Trophoblast cell (in vitro differentiated cells and primary cell): ENCODE measurements around the gene TOMM7.

Experiments
- DNase-seq, 2 donors: peaks; one replicate each; pipeline ENCODE4 v3.0.0-alpha.2; 2016
- H2AFZ ChIP-seq: 2 replicates; pipeline ENCODE4 v1.6.1; 2013; ENCODE audit warnings: low read length, moderate library complexity, mild to moderate bottlenecking; ENCODE audit not compliant: insufficient read depth, poor library complexity
- H2AK5ac ChIP-seq: 2 replicates; pipeline ENCODE4 v1.6.1; 2013; ENCODE audit warnings: mild to moderate bottlenecking, low read length
- H2BK120ac ChIP-seq: 2 replicates; pipeline ENCODE4 v1.6.1; 2013; ENCODE audit warnings: low read length, mild to moderate bottlenecking, moderate library complexity; ENCODE audit not compliant: insufficient read depth, poor library complexity
- H2BK12ac ChIP-seq: 2 replicates; pipeline ENCODE4 v1.6.1; 2013; ENCODE audit warnings: mild to moderate bottlenecking, low read length, moderate library complexity
- H2BK5ac ChIP-seq: 2 replicates; pipeline ENCODE4 v1.6.1; 2013; ENCODE audit warnings: low read length, low read depth, moderate library complexity, mild to moderate bottlenecking; ENCODE audit not compliant: poor library complexity
- H3K14ac ChIP-seq: 2 replicates; pipeline ENCODE4 v1.6.1; 2013; ENCODE audit warnings: mild to moderate bottlenecking, low read length
- H3K18ac ChIP-seq: 2 replicates; pipeline ENCODE4 v1.6.1; 2013; ENCODE audit warnings: mild to moderate bottlenecking, low read length
- H3K23ac ChIP-seq: 2 replicates; pipeline ENCODE4 v1.6.1; 2013; ENCODE audit warnings: low read length
- H3K27ac ChIP-seq: 2 replicates; pipeline ENCODE4 v1.5.1; 2013; ENCODE audit warnings: low read depth, mild to moderate bottlenecking, inconsistent platforms, low read length, moderate library complexity
- H3K27me3 ChIP-seq: 2 replicates; pipeline ENCODE4 v1.6.1; 2013; ENCODE audit warnings: inconsistent platforms, mild to moderate bottlenecking, low read length, moderate library complexity; ENCODE audit not compliant: insufficient read depth
- H3K36me3 ChIP-seq, 2 experiments: 1 replicate in 1 of 2; 2 replicates in 1 of 2; pipeline ENCODE4 v1.6.1; 2013; ENCODE audit warnings: low read length in 2 of 2, mild to moderate bottlenecking in 2 of 2, moderate library complexity in 1 of 2; ENCODE audit not compliant: insufficient read depth in 2 of 2, control insufficient read depth in 1 of 2
- H3K4ac ChIP-seq: 2 replicates; pipeline ENCODE4 v1.6.1; 2013; ENCODE audit warnings: low read depth, mild to moderate bottlenecking, low read length, moderate library complexity
- H3K4me1 ChIP-seq, 2 experiments: 1 replicate in 1 of 2; 2 replicates in 1 of 2; pipeline ENCODE4 v1.6.1; 2013; ENCODE audit warnings: low read length in 2 of 2, mild to moderate bottlenecking in 2 of 2, moderate library complexity in 1 of 2; ENCODE audit not compliant: insufficient read depth in 2 of 2, control insufficient read depth in 1 of 2
- H3K4me2 ChIP-seq: 2 replicates; pipeline ENCODE4 v1.6.1; 2013; ENCODE audit warnings: inconsistent platforms, mild to moderate bottlenecking, low read length, moderate library complexity
- H3K4me3 ChIP-seq: 2 replicates; pipeline ENCODE4 v1.5.1; 2013; ENCODE audit warnings: mild to moderate bottlenecking, low read depth, low read length, inconsistent platforms
- H3K79me1 ChIP-seq: one replicate; pipeline ENCODE4 v1.6.1; 2013; ENCODE audit warnings: low read length
- H3K79me2 ChIP-seq: 2 replicates; pipeline ENCODE4 v1.6.1; 2013; ENCODE audit warnings: low read length, mild to moderate bottlenecking; ENCODE audit not compliant: control insufficient read depth, insufficient read depth, poor library complexity
- H3K9ac ChIP-seq: 2 replicates; pipeline ENCODE4 v1.6.1; 2013; ENCODE audit warnings: mild to moderate bottlenecking, low read length
- H3K9me3 ChIP-seq: 2 replicates; pipeline ENCODE4 v1.6.1; 2013; ENCODE audit warnings: low read depth, mild to moderate bottlenecking, control low read depth, inconsistent platforms, low read length; ENCODE audit not compliant: insufficient read depth
- H4K12ac ChIP-seq: 2 replicates; pipeline ENCODE4 v1.6.1; 2013; ENCODE audit warnings: low read depth, mild to moderate bottlenecking, low read length, moderate library complexity
- H4K8ac ChIP-seq: 2 replicates; pipeline ENCODE4 v1.6.1; 2013; ENCODE audit warnings: low read depth, mild to moderate bottlenecking, low read length, moderate library complexity
- H4K91ac ChIP-seq: one replicate; pipeline ENCODE4 v1.6.1; 2013; ENCODE audit warnings: low read depth, mild to moderate bottlenecking, low read length, moderate library complexity
- WGBS: extraction: QIAGEN DNeasy Blood & Tissue Kit; methylation state at CpG from one replicate; pipeline ENCODE4 v1.1.7; 2013; ENCODE audit warnings: missing lambda C conversion rate; ENCODE audit not compliant: insufficient read length, insufficient coverage; ENCODE audit errors: extremely low coverage; 5-methylcytosine and 5-hydroxymethylcytosine counted together

TOMM7 gene

GRCh38 chr7:22849172-22849571 lies 26.5 kb upstream of the TOMM7 start:
- Histone ChIP-seq H3K23ac (no peak overlapping the region), H3K4me1 (peaks cover 2 to 14% of the 10 kb centered on the region in 2 experiments), H3K4ac (no peak overlapping the region), H3K27me3 (no peaks in the 10 kb centered on the region), H3K4me2 (no peak overlapping the region), H3K36me3 (no peaks in the 10 kb centered on the region), H3K4me3 (no peak overlapping the region), H4K8ac (no peak overlapping the region), H2AK5ac (no peak overlapping the region), H3K79me1 (peaks cover 2% of the 10 kb centered on the region), H2BK12ac (no peak overlapping the region), H3K27ac (no peak overlapping the region), H3K79me2 (peaks cover 2% of the 10 kb centered on the region), H3K14ac (no peak overlapping the region), H3K18ac (no peak overlapping the region), H2BK120ac (no peak overlapping the region), H3K9ac (no peak overlapping the region), H3K9me3 (peaks cover 2% of the 10 kb centered on the region), H4K91ac (no peak overlapping the region), H4K12ac (no peak overlapping the region), H2BK5ac (no peak overlapping the region), H2AFZ (no peak overlapping the region)
- DNase-seq, result no peak
- WGBS, result no CpG with 5 or more reads among the region's 2 CpGs

DNA sequence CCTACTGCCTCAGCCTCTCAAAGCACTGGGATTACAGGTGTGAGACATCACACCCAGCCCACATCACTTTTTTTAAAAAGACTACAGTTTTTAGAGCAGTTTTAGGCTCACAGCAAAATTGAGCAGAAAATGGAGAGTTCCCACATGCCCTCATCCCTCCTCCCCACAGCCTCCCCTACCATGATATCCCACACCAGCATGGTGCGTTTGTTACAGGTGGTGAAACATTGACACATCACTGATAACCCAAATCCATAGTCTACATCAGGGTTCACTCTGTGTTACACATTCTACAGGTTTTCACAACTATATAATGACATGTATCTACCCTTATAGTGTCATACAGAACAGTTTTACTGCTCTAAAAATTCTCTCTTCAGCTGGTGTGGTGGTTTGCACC lies 24.3 kb upstream of the TOMM7 start:
- Histone ChIP-seq H4K8ac (no peak overlapping the region), H4K91ac (no peak overlapping the region), H2AK5ac (no peak overlapping the region), H3K9me3 (peaks cover 2% of the 10 kb centered on the region), H3K4me2 (no peak overlapping the region), H2BK12ac (no peak overlapping the region), H3K36me3 (no peaks in the 10 kb centered on the region), H3K4me3 (no peak overlapping the region), H2AFZ (no peak overlapping the region), H3K27ac (no peak overlapping the region), H3K4me1 (peaks cover 1 to 8% of the 10 kb centered on the region in 2 experiments), H3K4ac (no peak overlapping the region), H3K79me2 (no peaks in the 10 kb centered on the region), H3K23ac (no peak overlapping the region), H3K18ac (no peak overlapping the region), H3K79me1 (no peaks in the 10 kb centered on the region), H3K14ac (no peak overlapping the region), H3K27me3 (no peaks in the 10 kb centered on the region), H2BK120ac (no peak overlapping the region), H3K9ac (no peak overlapping the region), H2BK5ac (no peak overlapping the region), H4K12ac (no peak overlapping the region)
- no CpG with 5 or more reads among the region's 1 CpG for WGBS
- peak; percentile 70 to 82 for DNase-seq

GRCh38 chr7:22845221-22845834 lies 22.7 kb upstream of the TOMM7 start:
- peak in 1 of 2 donors; percentile 43 for DNase-seq
- Histone ChIP-seq H2BK120ac (no peak overlapping the region), H3K79me2 (no peaks in the 10 kb centered on the region), H2AFZ (no peak overlapping the region), H4K8ac (no peak overlapping the region), H3K27me3 (no peaks in the 10 kb centered on the region), H3K9me3 (peaks cover 2% of the 10 kb centered on the region), H3K4me1 (peaks cover 2 to 6% of the 10 kb centered on the region in 2 experiments), H3K18ac (no peak overlapping the region), H3K4ac (no peak overlapping the region), H3K27ac (no peak overlapping the region), H2BK12ac (no peak overlapping the region), H4K12ac (no peak overlapping the region), H2AK5ac (no peak overlapping the region), H3K9ac (no peak overlapping the region), H2BK5ac (no peak overlapping the region), H3K79me1 (no peaks in the 10 kb centered on the region), H3K4me2 (no peak overlapping the region), H3K23ac (no peak overlapping the region), H3K4me3 (no peak overlapping the region), H3K36me3 (no peaks in the 10 kb centered on the region), H4K91ac (no peak overlapping the region), H3K14ac (no peak overlapping the region)
- no CpG with 5 or more reads among the region's 4 CpGs for WGBS

GRCh38 chr7:22843681-22844309 lies 21.1 kb upstream of the TOMM7 start:
- H3K9ac ChIP-seq, result no peak overlapping the region
- H3K4me1 ChIP-seq, result peaks cover 2 to 6% of the 10 kb centered on the region in 2 experiments
- H2AK5ac ChIP-seq, result no peak overlapping the region
- H2BK12ac ChIP-seq, result no peak overlapping the region
- no peak overlapping the region for H3K18ac ChIP-seq
- no peak overlapping the region for H3K23ac ChIP-seq
- H3K4ac ChIP-seq, result no peak overlapping the region
- no peaks in the 10 kb centered on the region for H3K36me3 ChIP-seq
- no peak overlapping the region for H4K91ac ChIP-seq
- no peaks in the 10 kb centered on the region for H3K79me2 ChIP-seq
- no CpG with 5 or more reads among the region's 4 CpGs for WGBS
- no peak overlapping the region for H2AFZ ChIP-seq
- no peak overlapping the region for H4K8ac ChIP-seq
- no peak overlapping the region for H2BK120ac ChIP-seq
- peaks cover 2% of the 10 kb centered on the region for H3K9me3 ChIP-seq
- H3K27me3 ChIP-seq, result no peaks in the 10 kb centered on the region
- H3K4me2 ChIP-seq, result no peak overlapping the region
- no peak overlapping the region for H3K14ac ChIP-seq
- H3K4me3 ChIP-seq, result no peak overlapping the region
- DNase-seq, result no peak
- no peaks in the 10 kb centered on the region for H3K79me1 ChIP-seq
- no peak overlapping the region for H4K12ac ChIP-seq
- H2BK5ac ChIP-seq, result no peak overlapping the region
- H3K27ac ChIP-seq, result no peak overlapping the region
